ENCODE results near the gene MFRP. TPM values are rescaled to one million over a fixed set of nuclear protein-coding genes. Genes with fewer than 3 reads are reported as not detected.
A peak's percentile ranks its signal among the peaks of the same experiment; 100 is the strongest.

The MFRP gene
- total RNA-seq, 1 donor from 2014 or later, result 0.05 TPM

GRCh38 chr11:119373059-119373920 is 26.8 kb upstream of the MFRP start:
- no peak for DNase-seq (ENCODE audit: low read depth)

GRCh38 chr11:119372260-119373058 is 26.0 kb upstream of the MFRP start:
- no peak for DNase-seq (ENCODE audit: low read depth)

- peak; percentile 91 for DNase-seq (ENCODE audit: low read depth)
Measured at GRCh38 chr11:119371778-119372182, 25.3 kb upstream of the MFRP start.

GRCh38 chr11:119371067-119371601 is 24.6 kb upstream of the MFRP start:
- DNase-seq (ENCODE audit: low read depth), result no peak

- peak; percentile 78 for DNase-seq (ENCODE audit: low read depth)
Measured at GRCh38 chr11:119370486-119371046, 24.1 kb upstream of the MFRP start.

- DNase-seq (ENCODE audit: low read depth), result no peak
Measured at GRCh38 chr11:119369132-119369925, 22.8 kb upstream of the MFRP start.

- peak; percentile 89 for DNase-seq (ENCODE audit: low read depth)
Measured at GRCh38 chr11:119368121-119369034, 21.9 kb upstream of the MFRP start.

GRCh38 chr11:119367661-119368120 is 21.2 kb upstream of the MFRP start:
- DNase-seq (ENCODE audit: low read depth), result peak; percentile 63

- DNase-seq (ENCODE audit: low read depth), result no peak
Measured at GRCh38 chr11:119366690-119367620, 20.4 kb upstream of the MFRP start.

- peak; percentile 87 for DNase-seq (ENCODE audit: low read depth)
Measured at GRCh38 chr11:119365071-119365591, 18.6 kb upstream of the MFRP start.

- peak; percentile 65 for DNase-seq (ENCODE audit: low read depth)
Measured at GRCh38 chr11:119363851-119364590, 17.5 kb upstream of the MFRP start.

GRCh38 chr11:119363081-119363850 is 16.8 kb upstream of the MFRP start:
- DNase-seq (ENCODE audit: low read depth), result no peak

- DNase-seq (ENCODE audit: low read depth), result no peak
Measured at GRCh38 chr11:119362741-119363080, 16.2 kb upstream of the MFRP start.

- DNase-seq (ENCODE audit: low read depth), result peak; percentile 82
Measured at GRCh38 chr11:119361941-119362725, 15.6 kb upstream of the MFRP start.

- peak; percentile 98 for DNase-seq (ENCODE audit: low read depth)
Measured at GRCh38 chr11:119361056-119361787, 14.7 kb upstream of the MFRP start.
